SK-N-SH (cell line): ENCODE results near the gene ZNF593OS.

ENCODE experiments used
- ELF1 ChIP-seq: IDR thresholded peaks from 2 replicates; pipeline ENCODE4 v1.4.0; 2012
- EP300 ChIP-seq, 2 experiments: IDR thresholded peaks; 2 replicates each; pipeline versions ENCODE4 v1.4.0 to v1.6.1; 2012; ENCODE audit warnings: borderline replicate concordance in 1 of 2, low read depth in 1 of 2, low read length in 1 of 2
- FOXM1 ChIP-seq: IDR thresholded peaks from 2 replicates; pipeline ENCODE4 v1.4.0; 2012; ENCODE audit warnings: low read depth, mild to moderate bottlenecking
- GABPA ChIP-seq: IDR thresholded peaks from 2 replicates; pipeline ENCODE4 v1.4.0; 2012; ENCODE audit warnings: low read depth, mild to moderate bottlenecking
- MEF2A ChIP-seq: IDR thresholded peaks from 2 replicates; pipeline ENCODE4 v1.4.0; 2012; ENCODE audit warnings: low read depth, borderline replicate concordance
- MXI1 ChIP-seq: IDR thresholded peaks from 2 replicates; pipeline ENCODE4 v1.6.1; 2012; ENCODE audit warnings: mild to moderate bottlenecking, low read depth, low read length, improper control_type of control experiment
- NRF1 ChIP-seq: IDR thresholded peaks from 2 replicates; pipeline ENCODE4 v1.6.1; 2012; ENCODE audit warnings: low read depth, mild to moderate bottlenecking, low read length
- RCOR1 ChIP-seq: fragments of 150-350 bp; IDR thresholded peaks from 2 replicates; pipeline ENCODE4 v1.6.1; 2017; ENCODE audit warnings: antibody characterized with exemption, low read length
- SMC3 ChIP-seq: IDR thresholded peaks from 2 replicates; pipeline ENCODE4 v1.6.1; 2012; ENCODE audit warnings: low read depth, low read length, improper control_type of control experiment
- TCF12 ChIP-seq: IDR thresholded peaks from 2 replicates; pipeline ENCODE4 v1.4.0; 2012
- TF ChIP-seq, protein P1 (sequence below): fragments of 200-600 bp; sonication (generic); IDR thresholded peaks from 2 replicates; pipeline ENCODE4 v1.6.1; 2017; ENCODE audit warnings: antibody characterized with exemption, mild to moderate bottlenecking, moderate library complexity
- TF ChIP-seq, protein P2 (sequence below): IDR thresholded peaks from 2 replicates; pipeline ENCODE4; 2012
- TF ChIP-seq, protein P3 (sequence below): IDR thresholded peaks from 2 replicates; pipeline ENCODE4 v1.4.0; 2012; ENCODE audit warnings: low read depth
- TF ChIP-seq, protein P4 (sequence below): IDR thresholded peaks from 2 replicates; pipeline ENCODE4 v1.4.0; 2012; ENCODE audit warnings: low read depth, borderline replicate concordance

DNA sequence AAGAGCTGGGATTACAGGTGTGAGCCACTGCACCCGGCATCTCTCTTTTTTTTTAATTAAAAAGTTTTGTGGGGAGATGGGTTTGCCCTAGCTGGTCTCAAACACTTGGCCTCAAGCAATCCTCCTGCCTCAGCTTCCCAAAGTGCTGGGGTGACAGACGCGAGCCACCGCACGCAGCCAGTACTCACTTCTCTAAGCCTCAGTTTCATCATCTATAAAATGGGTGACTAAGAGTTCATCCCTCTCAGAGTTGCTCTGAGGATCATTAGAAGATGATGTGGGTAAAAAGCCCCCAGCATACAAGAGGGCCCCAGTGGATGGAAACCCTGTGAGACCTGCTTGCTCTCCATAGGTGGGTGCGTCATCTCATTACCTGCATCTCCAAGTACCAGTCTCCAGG is 16.2 kb upstream of the ZNF593OS start:
- no peak for TF ChIP-seq GABPA
- TF ChIP-seq MEF2A: no peak
- TF ChIP-seq, protein P1, sequence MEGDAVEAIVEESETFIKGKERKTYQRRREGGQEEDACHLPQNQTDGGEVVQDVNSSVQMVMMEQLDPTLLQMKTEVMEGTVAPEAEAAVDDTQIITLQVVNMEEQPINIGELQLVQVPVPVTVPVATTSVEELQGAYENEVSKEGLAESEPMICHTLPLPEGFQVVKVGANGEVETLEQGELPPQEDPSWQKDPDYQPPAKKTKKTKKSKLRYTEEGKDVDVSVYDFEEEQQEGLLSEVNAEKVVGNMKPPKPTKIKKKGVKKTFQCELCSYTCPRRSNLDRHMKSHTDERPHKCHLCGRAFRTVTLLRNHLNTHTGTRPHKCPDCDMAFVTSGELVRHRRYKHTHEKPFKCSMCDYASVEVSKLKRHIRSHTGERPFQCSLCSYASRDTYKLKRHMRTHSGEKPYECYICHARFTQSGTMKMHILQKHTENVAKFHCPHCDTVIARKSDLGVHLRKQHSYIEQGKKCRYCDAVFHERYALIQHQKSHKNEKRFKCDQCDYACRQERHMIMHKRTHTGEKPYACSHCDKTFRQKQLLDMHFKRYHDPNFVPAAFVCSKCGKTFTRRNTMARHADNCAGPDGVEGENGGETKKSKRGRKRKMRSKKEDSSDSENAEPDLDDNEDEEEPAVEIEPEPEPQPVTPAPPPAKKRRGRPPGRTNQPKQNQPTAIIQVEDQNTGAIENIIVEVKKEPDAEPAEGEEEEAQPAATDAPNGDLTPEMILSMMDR: no peak
- TF ChIP-seq NRF1: no peak
- TF ChIP-seq, protein P2, sequence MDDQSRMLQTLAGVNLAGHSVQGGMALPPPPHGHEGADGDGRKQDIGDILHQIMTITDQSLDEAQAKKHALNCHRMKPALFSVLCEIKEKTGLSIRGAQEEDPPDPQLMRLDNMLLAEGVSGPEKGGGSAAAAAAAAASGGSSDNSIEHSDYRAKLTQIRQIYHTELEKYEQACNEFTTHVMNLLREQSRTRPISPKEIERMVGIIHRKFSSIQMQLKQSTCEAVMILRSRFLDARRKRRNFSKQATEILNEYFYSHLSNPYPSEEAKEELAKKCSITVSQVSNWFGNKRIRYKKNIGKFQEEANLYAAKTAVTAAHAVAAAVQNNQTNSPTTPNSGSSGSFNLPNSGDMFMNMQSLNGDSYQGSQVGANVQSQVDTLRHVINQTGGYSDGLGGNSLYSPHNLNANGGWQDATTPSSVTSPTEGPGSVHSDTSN: no peak
- TF ChIP-seq, protein P3, sequence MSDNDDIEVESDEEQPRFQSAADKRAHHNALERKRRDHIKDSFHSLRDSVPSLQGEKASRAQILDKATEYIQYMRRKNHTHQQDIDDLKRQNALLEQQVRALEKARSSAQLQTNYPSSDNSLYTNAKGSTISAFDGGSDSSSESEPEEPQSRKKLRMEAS: no peak
- TF ChIP-seq EP300 (IDR thresholded peaks at IDR 0.05; ENCODE audit: borderline replicate concordance in 1 of 2, low read depth in 1 of 2, low read length in 1 of 2): no peak
- no peak for TF ChIP-seq FOXM1
- TF ChIP-seq, protein P4, sequence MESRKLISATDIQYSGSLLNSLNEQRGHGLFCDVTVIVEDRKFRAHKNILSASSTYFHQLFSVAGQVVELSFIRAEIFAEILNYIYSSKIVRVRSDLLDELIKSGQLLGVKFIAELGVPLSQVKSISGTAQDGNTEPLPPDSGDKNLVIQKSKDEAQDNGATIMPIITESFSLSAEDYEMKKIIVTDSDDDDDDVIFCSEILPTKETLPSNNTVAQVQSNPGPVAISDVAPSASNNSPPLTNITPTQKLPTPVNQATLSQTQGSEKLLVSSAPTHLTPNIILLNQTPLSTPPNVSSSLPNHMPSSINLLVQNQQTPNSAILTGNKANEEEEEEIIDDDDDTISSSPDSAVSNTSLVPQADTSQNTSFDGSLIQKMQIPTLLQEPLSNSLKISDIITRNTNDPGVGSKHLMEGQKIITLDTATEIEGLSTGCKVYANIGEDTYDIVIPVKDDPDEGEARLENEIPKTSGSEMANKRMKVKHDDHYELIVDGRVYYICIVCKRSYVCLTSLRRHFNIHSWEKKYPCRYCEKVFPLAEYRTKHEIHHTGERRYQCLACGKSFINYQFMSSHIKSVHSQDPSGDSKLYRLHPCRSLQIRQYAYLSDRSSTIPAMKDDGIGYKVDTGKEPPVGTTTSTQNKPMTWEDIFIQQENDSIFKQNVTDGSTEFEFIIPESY: no peak
- TF ChIP-seq ELF1: no peak
- no peak for TF ChIP-seq RCOR1
- no peak for TF ChIP-seq SMC3
- no peak for TF ChIP-seq TCF12
- no peak for TF ChIP-seq MXI1
